Thoracic aorta (tissue), 2 donors: ENCODE results near the gene FSTL4. TPM values are rescaled to one million over a fixed set of nuclear protein-coding genes. Genes with fewer than 3 reads are reported as not detected.

Experiments used
- ATAC-seq: fragments of 150-250 bp; one replicate; pipeline ENCODE4 v1.8.0; 2017; ENCODE audit warnings: low read depth; ENCODE audit not compliant: insufficient number of reproducible peaks, low FRiP score
- DNase-seq: peaks from one replicate; pipeline ENCODE4 v3.0.0-alpha.2; 2020; ENCODE audit warnings: low spot score
- H3K27ac ChIP-seq, 2 donors: fragments of 200-600 bp; sonication (generic); 1 replicate in 1 of 2; 2 replicates in 1 of 2; pipeline ENCODE4 v1.5.1; 2016; ENCODE audit warnings: mild to moderate bottlenecking in 2 of 2, moderate library complexity in 2 of 2
- H3K27me3 ChIP-seq: fragments of 200-600 bp; sonication (generic); replicated peaks from 2 replicates; pipeline ENCODE4 v1.6.0; 2016; ENCODE audit warnings: mild to moderate bottlenecking; ENCODE audit not compliant: insufficient read depth
- H3K36me3 ChIP-seq: fragments of 200-600 bp; sonication (generic); one replicate; pipeline ENCODE4 v1.5.1; 2016
- H3K4me1 ChIP-seq, 2 donors: fragments of 200-600 bp; sonication (generic); 1 replicate in 1 of 2; 2 replicates in 1 of 2; pipeline versions ENCODE4 v1.5.1 to v1.6.0; 2016; ENCODE audit warnings: low read depth in 2 of 2, mild to moderate bottlenecking in 1 of 2; ENCODE audit not compliant: control insufficient read depth in 1 of 2
- H3K4me3 ChIP-seq: fragments of 200-600 bp; sonication (generic); 2 replicates; pipeline ENCODE4 v1.5.1; 2016; ENCODE audit warnings: mild to moderate bottlenecking
- H3K9me3 ChIP-seq: fragments of 200-600 bp; sonication (generic); 2 replicates; pipeline ENCODE4 v1.5.1; 2016
- total RNA-seq, 2 donors: library from RNA; depleted of rRNA; stranded (reverse); fragments of >200 nt; gene quantifications; one replicate each; pipeline versions ENCODE4 v1.1.0 to v1.2.3, GENCODE V29; 2016
- TF ChIP-seq, protein P1 (sequence below): fragments of 200-600 bp; sonication (generic); IDR thresholded peaks from one replicate; pipeline ENCODE4 v1.5.1; 2019; ENCODE audit warnings: antibody characterized with exemption

Gene FSTL4
- total RNA-seq, 2 donors from 2014 or later: not detected

DNA sequence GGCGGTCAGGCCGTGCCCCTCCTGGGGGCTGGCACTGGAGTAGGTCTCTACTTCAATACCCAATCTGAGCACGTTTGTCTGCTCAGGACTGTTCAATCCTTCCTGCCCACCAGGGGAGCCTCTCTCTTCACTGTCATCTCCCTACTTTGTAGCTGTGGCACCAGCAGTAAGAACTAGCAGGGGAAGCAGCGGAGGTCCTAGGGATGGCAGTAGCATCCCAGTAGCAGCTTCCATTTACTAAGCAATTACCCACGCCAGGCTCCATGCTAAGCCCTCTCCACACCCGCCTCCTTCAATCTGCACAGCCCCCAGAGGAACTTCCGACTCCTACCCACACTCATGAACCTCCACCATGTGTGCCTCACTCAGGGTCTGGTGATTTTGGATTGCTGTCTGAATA, 31.7 kb downstream of the FSTL4 start:
- Histone ChIP-seq H3K4me3 (no peak overlapping the region), H3K4me1 (no peaks in the 10 kb centered on the region), H3K27me3 (no peaks in the 10 kb centered on the region), H3K27ac (no peak overlapping the region), H3K36me3 (no peaks in the 10 kb centered on the region), H3K9me3 (no peaks in the 10 kb centered on the region)
- DNase-seq: no peak
- no peak for ATAC-seq
- TF ChIP-seq, protein P1, sequence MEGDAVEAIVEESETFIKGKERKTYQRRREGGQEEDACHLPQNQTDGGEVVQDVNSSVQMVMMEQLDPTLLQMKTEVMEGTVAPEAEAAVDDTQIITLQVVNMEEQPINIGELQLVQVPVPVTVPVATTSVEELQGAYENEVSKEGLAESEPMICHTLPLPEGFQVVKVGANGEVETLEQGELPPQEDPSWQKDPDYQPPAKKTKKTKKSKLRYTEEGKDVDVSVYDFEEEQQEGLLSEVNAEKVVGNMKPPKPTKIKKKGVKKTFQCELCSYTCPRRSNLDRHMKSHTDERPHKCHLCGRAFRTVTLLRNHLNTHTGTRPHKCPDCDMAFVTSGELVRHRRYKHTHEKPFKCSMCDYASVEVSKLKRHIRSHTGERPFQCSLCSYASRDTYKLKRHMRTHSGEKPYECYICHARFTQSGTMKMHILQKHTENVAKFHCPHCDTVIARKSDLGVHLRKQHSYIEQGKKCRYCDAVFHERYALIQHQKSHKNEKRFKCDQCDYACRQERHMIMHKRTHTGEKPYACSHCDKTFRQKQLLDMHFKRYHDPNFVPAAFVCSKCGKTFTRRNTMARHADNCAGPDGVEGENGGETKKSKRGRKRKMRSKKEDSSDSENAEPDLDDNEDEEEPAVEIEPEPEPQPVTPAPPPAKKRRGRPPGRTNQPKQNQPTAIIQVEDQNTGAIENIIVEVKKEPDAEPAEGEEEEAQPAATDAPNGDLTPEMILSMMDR: no peak

DNA sequence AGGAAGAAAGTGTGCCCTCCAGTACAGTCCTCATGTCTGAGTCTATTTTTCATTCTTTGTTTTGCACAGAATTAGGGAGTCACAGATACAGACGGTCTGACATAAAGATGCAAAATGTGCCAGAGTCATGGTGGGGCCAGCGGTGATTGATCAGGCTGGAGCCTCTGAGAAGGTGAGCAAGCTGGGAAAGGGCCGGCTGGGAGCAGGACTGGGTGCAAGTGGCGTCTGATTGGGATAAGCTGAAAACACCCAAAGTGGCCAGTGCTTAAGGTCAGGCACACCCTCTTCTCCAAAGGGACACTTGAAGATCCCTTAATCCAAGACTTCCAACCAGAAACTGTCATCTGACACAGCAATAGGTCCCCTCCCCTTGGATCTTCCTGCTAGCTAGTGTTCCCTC, 32.6 kb downstream of the FSTL4 start:
- no peaks in the 10 kb centered on the region for H3K27me3 ChIP-seq
- H3K4me1 ChIP-seq: no peaks in the 10 kb centered on the region
- no peak overlapping the region for H3K4me3 ChIP-seq
- DNase-seq: no peak
- no peak for ATAC-seq
- no peaks in the 10 kb centered on the region for H3K36me3 ChIP-seq
- H3K27ac ChIP-seq: no peak overlapping the region
- TF ChIP-seq, protein P1: no peak
- H3K9me3 ChIP-seq: no peaks in the 10 kb centered on the region

DNA sequence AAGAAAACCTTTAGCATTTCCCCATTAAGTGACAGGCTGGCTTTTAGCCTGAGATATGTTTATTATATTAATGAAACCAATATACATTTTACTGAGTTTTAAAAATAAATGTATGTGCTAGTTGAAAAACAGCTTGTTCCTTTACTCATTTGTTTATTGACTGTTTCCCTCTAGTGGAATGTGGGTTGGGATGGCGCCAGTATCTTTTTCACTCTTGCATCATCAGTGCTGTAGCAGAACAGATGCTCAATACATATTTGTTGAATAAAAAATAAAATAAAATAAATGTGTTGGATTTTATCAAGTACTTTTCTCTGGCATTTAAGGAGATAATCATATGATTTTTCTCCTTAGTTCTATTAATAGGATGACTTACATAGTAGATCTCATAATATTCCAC, 43.0 kb downstream of the FSTL4 start:
- H3K4me1 ChIP-seq: no peaks in the 10 kb centered on the region
- no peak overlapping the region for H3K27ac ChIP-seq
- H3K4me3 ChIP-seq: no peak overlapping the region
- DNase-seq (no peak), ATAC-seq (no peak)
- TF ChIP-seq, protein P1: no peak
- no peaks in the 10 kb centered on the region for H3K9me3 ChIP-seq
- H3K27me3 ChIP-seq: no peaks in the 10 kb centered on the region
- no peaks in the 10 kb centered on the region for H3K36me3 ChIP-seq

DNA sequence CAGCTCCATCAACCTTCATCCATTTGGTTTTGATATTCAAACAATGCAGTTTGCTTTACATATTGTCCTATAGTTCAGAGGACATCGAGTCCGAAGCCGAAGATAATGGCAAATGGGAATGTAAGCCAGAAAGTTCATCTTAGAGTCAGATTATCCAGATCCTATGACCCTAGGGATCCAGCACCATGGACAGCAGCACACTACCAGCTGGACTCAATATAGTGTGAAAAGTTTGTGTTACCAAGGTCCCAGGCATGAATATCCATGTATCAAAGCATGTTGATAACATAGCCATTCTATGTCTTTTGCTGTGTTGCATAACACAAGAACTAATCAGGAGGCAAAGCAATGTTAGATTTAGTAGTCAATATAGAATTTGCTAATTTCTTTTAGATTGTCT, 46.3 kb downstream of the FSTL4 start:
- no peak for DNase-seq
- H3K9me3 ChIP-seq: no peaks in the 10 kb centered on the region
- no peak overlapping the region for H3K4me3 ChIP-seq
- TF ChIP-seq, protein P1: no peak
- no peak overlapping the region for H3K27ac ChIP-seq
- no peaks in the 10 kb centered on the region for H3K27me3 ChIP-seq
- no peak for ATAC-seq
- no peaks in the 10 kb centered on the region for H3K36me3 ChIP-seq
- H3K4me1 ChIP-seq: no peaks in the 10 kb centered on the region

DNA sequence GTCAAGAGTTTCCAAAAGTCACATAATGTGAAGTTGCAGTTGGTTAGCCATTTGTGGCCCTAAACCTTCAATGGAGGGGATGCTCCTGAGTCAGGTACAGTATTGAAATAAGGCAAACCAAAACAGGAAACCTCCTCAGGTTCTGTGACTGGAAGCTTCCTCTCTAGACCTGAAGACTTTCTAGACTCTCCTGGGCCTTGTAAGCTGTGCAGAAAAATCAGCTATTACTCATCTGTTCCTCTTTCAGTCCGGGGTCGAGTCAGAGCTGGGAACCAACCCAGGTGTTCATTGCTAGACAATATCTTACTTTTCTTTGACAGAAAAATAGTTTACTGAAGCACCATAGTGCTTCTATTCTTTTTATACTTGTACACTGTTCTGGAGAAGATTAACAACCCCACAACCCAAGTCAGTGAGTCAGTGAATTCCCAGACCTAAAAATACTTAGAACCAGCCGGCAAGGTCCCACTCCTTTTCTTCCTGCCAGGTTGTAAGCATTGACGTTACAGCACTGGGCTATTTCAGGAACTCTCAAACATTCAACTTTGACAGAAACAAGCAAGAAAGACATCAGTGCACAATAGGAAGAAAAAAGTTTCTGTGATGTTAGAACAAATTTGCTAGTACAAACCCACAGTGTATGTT, 47.3 kb downstream of the FSTL4 start:
- no peak overlapping the region for H3K27ac ChIP-seq
- H3K36me3 ChIP-seq: no peaks in the 10 kb centered on the region
- TF ChIP-seq, protein P1: no peak
- DNase-seq (no peak), ATAC-seq (no peak)
- no peaks in the 10 kb centered on the region for H3K27me3 ChIP-seq
- no peaks in the 10 kb centered on the region for H3K4me1 ChIP-seq
- no peak overlapping the region for H3K4me3 ChIP-seq
- H3K9me3 ChIP-seq: no peaks in the 10 kb centered on the region
